T-helper 1 cell (primary cell): Measurements from ENCODE around the gene GAS2L3.

Experiments used
- DNase-seq, 5 donors: peaks; one replicate each; pipeline ENCODE4 v3.0.0-alpha.2; 2012 to 2020

Gene GAS2L3

DNA sequence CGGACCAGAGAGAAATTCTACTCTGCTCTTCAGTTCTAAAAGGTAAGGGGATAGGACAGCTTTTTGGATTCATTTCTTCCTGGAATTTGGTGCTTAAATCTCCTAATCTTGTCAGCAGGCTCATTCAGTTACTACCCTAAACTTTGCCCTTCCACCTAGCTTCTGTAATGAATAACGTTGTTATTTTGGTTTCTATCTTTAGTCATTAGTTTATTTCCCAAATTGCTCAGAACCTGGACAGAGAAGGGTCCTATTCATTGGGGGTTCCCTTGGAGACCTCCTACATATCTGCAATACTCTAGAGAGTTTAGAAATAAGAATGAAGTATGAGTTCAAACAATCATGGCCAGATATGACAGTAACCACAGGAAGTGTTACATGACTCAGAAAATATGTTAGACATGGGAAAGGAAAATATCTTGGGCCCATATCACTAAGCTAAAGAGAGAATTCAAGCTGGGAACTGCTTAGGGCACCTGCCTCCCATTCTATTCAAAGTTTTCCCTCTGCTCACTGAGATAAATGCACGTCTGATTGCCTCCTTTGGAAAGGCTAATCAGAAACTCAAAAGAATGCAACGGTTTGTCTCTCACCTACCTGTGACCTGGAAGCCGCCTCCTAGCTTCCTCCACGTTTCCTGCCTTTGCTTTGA, 87.9 kb downstream of the GAS2L3 start:
- DNase-seq, result no peak

DNA sequence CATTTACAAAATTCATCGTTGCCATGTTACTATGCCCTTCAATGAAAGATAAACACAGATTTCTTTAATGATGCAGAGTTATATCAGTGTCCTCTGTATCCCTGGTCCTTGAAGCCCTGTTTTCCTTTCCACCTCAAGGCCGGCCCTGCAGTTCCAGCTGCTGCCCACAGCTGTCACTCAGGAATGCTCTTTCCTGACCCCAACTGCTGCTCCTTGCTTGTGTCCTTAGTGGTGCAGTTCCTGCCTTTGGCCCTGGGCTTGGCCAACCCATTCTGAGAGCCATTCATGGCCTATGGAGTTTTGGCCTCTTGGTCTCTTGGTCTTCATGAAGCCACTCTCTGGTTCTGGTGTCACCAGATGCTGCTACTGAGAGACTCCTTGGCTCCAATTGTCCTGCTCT, 93.1 kb downstream of the GAS2L3 start:
- DNase-seq, result no peak

DNA sequence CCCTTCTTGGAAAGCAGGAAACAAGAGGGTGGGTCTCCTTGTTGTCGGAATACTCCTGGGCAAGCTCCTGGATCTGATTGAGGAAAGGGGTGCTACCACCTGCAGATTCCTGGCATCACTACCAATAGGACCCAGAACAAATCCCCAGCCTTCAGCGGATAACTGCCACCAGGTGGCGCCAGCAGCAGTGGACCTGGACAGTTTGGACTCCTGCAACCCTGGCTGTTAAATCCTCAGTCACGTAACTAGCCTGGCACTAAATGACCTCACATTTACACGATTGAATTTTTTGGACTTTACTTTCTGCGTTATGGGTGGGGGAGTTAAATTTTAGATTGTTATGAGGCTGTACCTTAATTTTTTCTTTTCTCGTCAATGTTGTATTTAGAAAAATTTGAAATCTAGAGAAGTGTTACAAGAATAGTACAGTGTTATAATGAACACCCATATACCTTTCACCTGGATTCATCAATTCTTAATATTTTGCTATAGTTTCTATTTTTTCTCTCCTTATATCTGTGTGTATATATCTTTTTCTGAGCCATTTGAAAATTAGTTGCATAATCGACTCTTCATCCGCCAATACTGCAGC, 95.6 kb downstream of the GAS2L3 start:
- DNase-seq, result peak in 2 of 5 donors; percentile 3 to 37

DNA sequence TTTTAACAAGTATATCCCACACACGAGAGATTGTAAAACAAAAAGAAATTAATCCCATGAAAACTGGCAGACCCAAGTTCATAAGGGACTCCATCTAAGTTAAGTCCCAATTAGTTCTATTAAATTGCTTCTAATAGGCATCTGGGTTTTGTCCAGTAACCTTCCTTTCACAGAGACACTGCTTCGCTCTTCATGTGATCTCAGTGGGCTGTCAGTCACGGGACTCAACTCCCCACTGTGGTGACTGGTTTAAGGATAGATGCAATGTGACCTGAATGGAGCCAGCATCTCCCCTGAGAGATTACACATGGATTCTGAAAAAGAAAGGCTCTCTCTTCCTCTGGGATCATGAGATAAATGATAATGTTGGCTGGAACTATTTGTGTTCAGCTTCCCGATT, 96.4 kb downstream of the GAS2L3 start:
- no peak for DNase-seq

DNA sequence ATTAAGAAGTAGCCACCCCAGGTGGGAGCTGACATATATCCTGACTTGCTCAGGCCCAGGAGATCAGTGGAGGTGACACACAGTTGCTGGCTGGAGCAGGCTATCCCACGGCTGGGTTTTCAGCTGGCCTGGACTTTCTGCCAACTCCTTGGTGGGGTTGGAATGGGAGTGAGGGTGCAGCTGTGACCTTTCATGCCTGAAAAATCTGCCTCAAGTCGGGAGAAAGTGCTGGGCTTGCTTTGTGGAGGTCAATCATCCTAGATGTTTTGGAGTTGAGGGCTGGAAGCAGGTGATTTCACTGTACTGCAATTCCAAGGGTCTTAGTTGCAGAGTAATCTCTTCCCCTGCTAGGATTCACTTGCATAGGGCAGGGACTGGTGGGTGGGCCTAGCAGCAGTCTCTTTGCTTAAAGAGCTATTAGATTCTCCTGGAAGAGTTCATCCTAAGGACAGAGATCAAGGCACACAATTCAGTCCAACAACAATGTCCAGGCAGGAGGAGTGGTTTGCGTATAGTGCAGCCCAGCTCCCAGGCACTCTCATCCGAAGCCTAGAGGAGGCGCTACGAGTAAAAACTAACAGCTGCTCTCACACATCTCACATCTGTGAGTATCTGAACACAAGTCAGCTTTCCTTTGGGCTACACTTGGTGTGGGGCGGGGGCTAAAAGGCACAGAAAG, 98.1 kb downstream of the GAS2L3 start:
- DNase-seq, result no peak

DNA sequence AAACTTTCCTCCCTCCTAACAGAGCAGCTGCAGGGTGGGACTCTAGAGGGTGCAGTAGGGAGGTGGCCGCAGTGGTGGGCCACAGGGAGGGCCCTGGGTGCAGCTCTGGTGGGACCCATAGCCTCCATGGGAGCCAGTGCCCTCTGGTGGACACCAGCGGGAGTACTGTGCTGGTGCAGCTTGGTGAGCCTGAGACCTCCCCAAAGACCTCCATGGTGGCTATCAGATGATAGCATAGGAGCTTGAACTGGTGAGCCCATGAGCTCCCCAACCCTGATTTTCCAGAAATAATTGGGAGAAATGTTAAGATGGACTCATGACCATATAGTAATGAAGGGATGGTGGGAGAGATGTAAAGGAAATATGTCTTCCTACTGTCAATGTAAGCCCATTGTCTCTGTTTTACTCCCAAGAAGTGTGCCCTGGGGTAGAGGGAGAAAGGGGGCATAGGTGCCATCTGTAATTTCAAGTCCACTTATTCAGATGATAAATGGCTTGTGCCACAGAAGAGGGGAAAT, 98.7 kb downstream of the GAS2L3 start:
- peak in 2 of 5 donors; percentile 1 to 3 for DNase-seq

DNA sequence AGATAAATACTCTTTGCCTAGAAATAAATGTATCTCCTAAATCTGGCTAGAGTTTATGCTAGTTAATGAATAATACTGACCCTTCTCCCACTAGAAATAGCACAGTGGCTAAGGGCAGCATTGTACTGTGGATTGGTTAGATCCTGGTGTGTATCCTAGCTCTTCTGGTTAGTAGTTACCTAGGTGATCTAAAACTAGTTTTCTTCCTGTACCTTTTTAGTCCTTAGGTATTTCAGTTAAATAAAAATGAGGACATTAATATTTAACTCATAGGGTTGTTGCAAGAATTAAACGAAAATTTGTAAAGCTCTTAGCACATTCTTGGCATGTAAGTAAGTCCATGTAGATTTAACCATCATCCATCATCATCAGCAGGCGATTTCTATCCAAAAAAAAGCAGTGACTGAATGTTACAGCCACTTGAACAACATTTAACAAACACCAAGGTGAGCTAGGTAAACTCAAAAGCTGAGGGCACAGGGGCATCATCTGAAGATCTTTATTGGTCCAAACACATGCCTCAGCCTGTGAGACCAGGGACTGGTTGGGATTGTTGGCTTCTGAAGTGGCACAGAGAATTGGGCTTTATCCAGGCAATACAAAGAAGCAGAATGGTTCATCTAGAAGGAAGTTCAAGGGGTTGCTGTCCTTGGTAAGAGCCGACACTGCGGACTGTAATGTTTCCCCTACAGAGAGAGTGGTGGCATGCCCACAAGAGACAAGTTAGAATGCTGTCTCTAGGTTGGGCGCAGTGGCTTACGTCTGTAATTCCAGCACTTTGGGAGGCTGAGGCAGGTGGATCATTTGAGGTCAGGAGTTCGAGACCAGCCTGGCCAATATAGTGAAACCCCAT, 100.8 kb downstream of the GAS2L3 start:
- DNase-seq, result no peak
